ENCODE results near the gene CD2. TPM values are rescaled to one million over a fixed set of nuclear protein-coding genes. Genes with fewer than 3 reads are reported as not detected.

The CD2 gene
- total and polyA plus RNA-seq, 7 experiments from 2014 or later, result 105 to 307 (median 186) TPM

GRCh38 chr1:116737020-116737854, 17.0 kb upstream of the CD2 start:
- peak overlapping the region; percentile 28 for H3K4me3 ChIP-seq (ENCODE audit: low read length)
- H3K27ac ChIP-seq (ENCODE audit: low read depth, low read length), result peak overlapping the region; percentile 96
- ChIA-PET CTCF (interaction anchor here (0.6 to 4.8 kb wide), 32 partner anchors 10 to 391 kb away, joined by 3 to 117 read pairs (median 8); partner anchors contain the start of genes CD2 and TTF2), POLR2A (interaction anchor here (0.6 to 7.2 kb wide), 17 partner anchors 11 to 322 kb away, joined by 3 to 163 read pairs (median 6); partner anchors contain the start of genes CD2 and TTF2)
- peaks cover 0 to 17% (median 0%) of the 10 kb centered on the region in 5 donors for H3K36me3 Mint-ChIP-seq
- DNase-seq (peak; percentile 57 to 85 (median 80)), ATAC-seq (peak; percentile 69)
- H3K4me3 Mint-ChIP-seq, result peak overlapping the region; percentile 74 to 87 (median 82)
- peaks cover 26 to 44% of the 10 kb centered on the region in 2 donors for H3K4me1 ChIP-seq (ENCODE audit: control insufficient read depth in 2 of 2, insufficient read depth in 2 of 2, low read length in 2 of 2)
- peaks cover 39 to 54% (median 46%) of the 10 kb centered on the region in 7 donors for H3K4me1 Mint-ChIP-seq
- peaks cover 0 to 4% (median 0%) of the 10 kb centered on the region in 3 experiments for H3K9me3 ChIP-seq (ENCODE audit: control insufficient read depth in 2 of 3, low read length in 3 of 3)
- no peaks in the 10 kb centered on the region for H3K27me3 ChIP-seq (ENCODE audit: control insufficient read depth in 2 of 2, insufficient read depth in 2 of 2, low read length in 2 of 2)
- intact Hi-C loops (cut with micrococcal nuclease), result loop anchor here (1.0 to 5.0 kb wide), 19 partner anchors 13 to 630 kb away; partner anchors contain the start of genes CD2 (in 1 of the 2), CD58 (in 1 of the 2), MAN1A2 (in 1 of the 2) and TTF2 (in 1 of the 2)
- peaks cover 0 to 11% (median 3%) of the 10 kb centered on the region in 11 donors for H3K9me3 Mint-ChIP-seq
- H3K27ac Mint-ChIP-seq, result peak overlapping the region; percentile 95 to 100 (median 98)
- no peaks in the 10 kb centered on the region for H3K36me3 ChIP-seq (ENCODE audit: control insufficient read depth in 2 of 3, insufficient read depth in 3 of 3, low read length in 3 of 3)
- no peaks in the 10 kb centered on the region for H3K27me3 Mint-ChIP-seq

DNA sequence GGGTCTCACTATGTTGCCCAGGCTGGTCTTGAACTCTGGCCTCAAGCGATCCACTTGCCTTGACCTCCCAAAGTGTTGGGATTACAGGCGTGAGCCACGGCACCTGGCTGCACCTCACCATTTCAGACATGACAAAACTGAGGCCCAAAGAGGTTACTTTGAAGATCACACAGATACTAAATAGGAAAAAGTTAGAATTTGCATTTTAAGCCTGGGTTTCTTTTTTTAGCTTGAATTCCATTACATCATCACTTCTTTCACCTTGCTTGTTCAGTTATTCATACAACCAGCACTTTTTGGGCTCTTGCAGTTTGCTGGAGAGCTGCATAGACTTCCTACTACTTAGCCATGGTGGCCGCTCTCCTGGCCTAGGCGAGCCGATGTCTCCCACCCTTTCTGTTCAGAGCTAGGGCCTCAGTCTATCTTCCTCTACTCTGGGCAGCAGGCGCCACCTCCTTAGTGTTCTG, 16.3 kb upstream of the CD2 start:
- ATAC-seq (peak; percentile 25), DNase-seq (peak in 5 of 9 donors; percentile 24 to 67 (median 45))
- H3K4me3 Mint-ChIP-seq, result peak overlapping the region; percentile 74 to 87 (median 82)
- H3K36me3 Mint-ChIP-seq, result peaks cover 0 to 19% (median 3%) of the 10 kb centered on the region in 5 donors
- ChIA-PET CTCF (interaction anchor here (0.9 to 4.8 kb wide), 32 partner anchors 9 to 391 kb away, joined by 3 to 117 read pairs (median 8); partner anchors contain the start of genes CD2 and TTF2), POLR2A (interaction anchor here (0.6 to 7.2 kb wide), 22 partner anchors 10 to 322 kb away, joined by 3 to 163 read pairs (median 4); partner anchors contain the start of genes CD2 and TTF2)
- Histone ChIP-seq H3K9me3 (ENCODE audit: control insufficient read depth in 2 of 3, low read length in 3 of 3) (peaks cover 0 to 8% (median under 1%) of the 10 kb centered on the region in 3 experiments), H3K27ac (ENCODE audit: low read depth, low read length) (peak overlapping the region; percentile 96), H3K4me1 (ENCODE audit: control insufficient read depth in 2 of 2, insufficient read depth in 2 of 2, low read length in 2 of 2) (peaks cover 26 to 44% of the 10 kb centered on the region in 2 donors), H3K27me3 (ENCODE audit: control insufficient read depth in 2 of 2, insufficient read depth in 2 of 2, low read length in 2 of 2) (no peaks in the 10 kb centered on the region), H3K4me3 (ENCODE audit: low read length) (peak overlapping the region; percentile 28), H3K36me3 (ENCODE audit: control insufficient read depth in 2 of 3, insufficient read depth in 3 of 3, low read length in 3 of 3) (no peaks in the 10 kb centered on the region)
- peaks cover 0 to 12% (median 5%) of the 10 kb centered on the region in 11 donors for H3K9me3 Mint-ChIP-seq
- intact Hi-C loops (cut with micrococcal nuclease), result loop anchor here (1.0 to 5.0 kb wide), 23 partner anchors 14 to 629 kb away; partner anchors contain the start of genes CD2 (in 2 of the 2), CD58 (in 1 of the 2), MAN1A2 (in 1 of the 2) and TTF2 (in 1 of the 2)
- peaks cover 39 to 54% (median 46%) of the 10 kb centered on the region in 7 donors for H3K4me1 Mint-ChIP-seq
- no peaks in the 10 kb centered on the region for H3K27me3 Mint-ChIP-seq
- peak overlapping the region; percentile 95 to 100 (median 98) for H3K27ac Mint-ChIP-seq

GRCh38 chr1:116738673-116739370, 15.4 kb upstream of the CD2 start:
- Mint-ChIP-seq H3K27me3 (no peaks in the 10 kb centered on the region), H3K4me3 (peak overlapping the region; percentile 74 to 87 (median 82)), H3K27ac (peak overlapping the region; percentile 95 to 100 (median 98)), H3K9me3 (peaks cover 0 to 21% (median 14%) of the 10 kb centered on the region in 11 donors), H3K36me3 (peaks cover under 1 to 28% (median 8%) of the 10 kb centered on the region in 5 donors), H3K4me1 (peaks cover 39 to 54% (median 46%) of the 10 kb centered on the region in 7 donors)
- peaks cover 0 to 17% (median 10%) of the 10 kb centered on the region in 3 experiments for H3K9me3 ChIP-seq (ENCODE audit: control insufficient read depth in 2 of 3, low read length in 3 of 3)
- ATAC-seq, result peak; percentile 87
- H3K27ac ChIP-seq (ENCODE audit: low read depth, low read length), result peak overlapping the region; percentile 96
- no peaks in the 10 kb centered on the region for H3K36me3 ChIP-seq (ENCODE audit: control insufficient read depth in 2 of 3, insufficient read depth in 3 of 3, low read length in 3 of 3)
- CTCF ChIA-PET, result interaction anchor here (0.5 to 4.8 kb wide), 20 partner anchors 8 to 589 kb away, joined by 3 to 117 read pairs (median 14); partner anchors contain the start of genes CD2 and TTF2
- H3K4me3 ChIP-seq (ENCODE audit: low read length), result peak overlapping the region; percentile 19
- H3K27me3 ChIP-seq (ENCODE audit: control insufficient read depth in 2 of 2, insufficient read depth in 2 of 2, low read length in 2 of 2), result no peaks in the 10 kb centered on the region
- intact Hi-C loops (cut with micrococcal nuclease), result loop anchor here (1.0 to 5.0 kb wide), 8 partner anchors 15 to 628 kb away; partner anchors contain the start of genes CD2 (in 1 of the 2), CD58 (in 1 of the 2) and MAN1A2 (in 1 of the 2)
- H3K4me1 ChIP-seq (ENCODE audit: control insufficient read depth in 2 of 2, insufficient read depth in 2 of 2, low read length in 2 of 2), result peaks cover 26 to 44% of the 10 kb centered on the region in 2 donors
- POLR2A ChIA-PET, result interaction anchor here (0.6 to 7.2 kb wide), 20 partner anchors 11 to 321 kb away, joined by 3 to 163 read pairs (median 4); partner anchors contain the start of genes CD2 and TTF2
- DNase-seq, result peak in 8 of 9 donors; percentile 47 to 85 (median 68)

DNA sequence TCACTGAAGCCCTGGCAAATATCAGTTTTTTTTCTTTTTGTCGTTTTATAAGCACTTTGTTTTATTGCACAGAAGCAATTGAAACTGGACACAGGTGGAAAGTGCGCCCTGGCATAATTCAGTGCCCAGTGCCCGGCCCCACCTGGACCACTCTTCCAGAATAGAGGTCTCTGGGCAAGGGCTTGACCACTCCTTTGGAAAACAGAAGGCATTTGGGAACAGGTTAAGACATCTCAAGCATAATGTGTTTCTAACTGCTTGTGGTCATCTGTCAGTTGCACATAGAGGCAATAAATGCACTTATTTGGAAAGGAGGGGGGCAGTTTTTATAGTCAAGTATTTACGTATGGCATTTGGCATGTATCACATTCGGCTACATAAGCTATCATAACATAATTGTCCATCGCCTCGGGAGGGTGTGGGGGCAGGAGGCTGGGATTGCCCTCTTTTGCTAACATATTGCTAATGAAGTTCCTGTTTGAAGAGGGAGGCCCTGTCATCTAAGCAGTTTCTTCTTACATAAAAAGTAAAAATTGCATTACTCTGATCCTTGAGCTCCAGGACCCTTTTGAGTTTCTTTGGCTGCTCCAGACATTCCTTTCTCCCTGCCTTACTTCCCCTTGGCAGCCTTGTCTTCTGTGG, 14.7 kb upstream of the CD2 start:
- Mint-ChIP-seq H3K27me3 (no peaks in the 10 kb centered on the region), H3K9me3 (peaks cover 0 to 27% (median 19%) of the 10 kb centered on the region in 11 donors), H3K36me3 (peaks cover 5 to 34% (median 15%) of the 10 kb centered on the region in 5 donors), H3K27ac (peak overlapping the region; percentile 95 to 100 (median 98)), H3K4me3 (peak overlapping the region; percentile 74 to 87 (median 82)), H3K4me1 (peaks cover 39 to 54% (median 46%) of the 10 kb centered on the region in 7 donors)
- intact Hi-C loops (cut with micrococcal nuclease), result loop anchor here (2.0 to 5.0 kb wide), 4 partner anchors 167 to 628 kb away; partner anchors contain the start of genes CD58 (in 1 of the 2) and MAN1A2 (in 1 of the 2)
- Histone ChIP-seq H3K27me3 (ENCODE audit: control insufficient read depth in 2 of 2, insufficient read depth in 2 of 2, low read length in 2 of 2) (no peaks in the 10 kb centered on the region), H3K9me3 (ENCODE audit: control insufficient read depth in 2 of 3, low read length in 3 of 3) (peaks cover 0 to 24% (median 16%) of the 10 kb centered on the region in 3 experiments), H3K4me1 (ENCODE audit: control insufficient read depth in 2 of 2, insufficient read depth in 2 of 2, low read length in 2 of 2) (peaks cover 26 to 44% of the 10 kb centered on the region in 2 donors), H3K27ac (ENCODE audit: low read depth, low read length) (peak overlapping the region; percentile 96), H3K36me3 (ENCODE audit: control insufficient read depth in 2 of 3, insufficient read depth in 3 of 3, low read length in 3 of 3) (no peaks in the 10 kb centered on the region), H3K4me3 (ENCODE audit: low read length) (peak overlapping the region; percentile 19)
- POLR2A ChIA-PET, result interaction anchor here (0.8 to 7.2 kb wide), 11 partner anchors 12 to 320 kb away, joined by 3 to 163 read pairs (median 6); partner anchors contain the start of genes CD2 and TTF2
- ATAC-seq, result no peak
- DNase-seq, result no peak
- CTCF ChIA-PET, result interaction anchor here (0.5 to 4.8 kb wide), 16 partner anchors 8 to 590 kb away, joined by 3 to 117 read pairs (median 18); partner anchors contain the start of genes CD2 and TTF2

GRCh38 chr1:116740296-116740695, 13.9 kb upstream of the CD2 start:
- no peak overlapping the region for H3K27ac ChIP-seq (ENCODE audit: low read depth, low read length)
- H3K9me3 Mint-ChIP-seq, result peaks cover 4 to 35% (median 26%) of the 10 kb centered on the region in 11 donors
- peak overlapping the region; percentile 76 to 100 (median 98) for H3K27ac Mint-ChIP-seq

More at GRCh38 chr1:116740296-116740695, 13.9 kb upstream of the CD2 start:
- H3K27me3 ChIP-seq (ENCODE audit: control insufficient read depth in 2 of 2, insufficient read depth in 2 of 2, low read length in 2 of 2), result no peaks in the 10 kb centered on the region
- CTCF ChIA-PET, result interaction anchor here (0.8 to 4.8 kb wide), 5 partner anchors 11 to 317 kb away, joined by 3 to 117 read pairs (median 4); partner anchors contain the start of gene CD2
- peaks cover 26 to 44% of the 10 kb centered on the region in 2 donors for H3K4me1 ChIP-seq (ENCODE audit: control insufficient read depth in 2 of 2, insufficient read depth in 2 of 2, low read length in 2 of 2)
- H3K36me3 ChIP-seq (ENCODE audit: control insufficient read depth in 2 of 3, insufficient read depth in 3 of 3, low read length in 3 of 3), result no peaks in the 10 kb centered on the region
- H3K4me3 ChIP-seq (ENCODE audit: low read length), result no peak overlapping the region
- H3K4me1 Mint-ChIP-seq, result peaks cover 39 to 54% (median 46%) of the 10 kb centered on the region in 7 donors
- DNase-seq, result no peak
- peaks cover 0 to 32% (median 17%) of the 10 kb centered on the region in 3 experiments for H3K9me3 ChIP-seq (ENCODE audit: control insufficient read depth in 2 of 3, low read length in 3 of 3)
- no peaks in the 10 kb centered on the region for H3K27me3 Mint-ChIP-seq
- ATAC-seq, result no peak
- intact Hi-C loops (cut with micrococcal nuclease), result no loop called here
- H3K4me3 Mint-ChIP-seq, result peak overlapping the region in 9 of 10 donors; percentile 15 to 87 (median 26)
- peaks cover 6 to 42% (median 20%) of the 10 kb centered on the region in 5 donors for H3K36me3 Mint-ChIP-seq
- POLR2A ChIA-PET, result interaction anchor here (1.4 to 7.2 kb wide), 4 partner anchors 12 to 76 kb away, joined by 4 to 163 read pairs (median 96); partner anchors contain the start of gene CD2

Measured in naive thymus-derived CD4-positive, alpha-beta T cell (primary cell).